Mucosa of descending colon (tissue), 3 donors: ENCODE measurements around the gene ACAA1. TPM values are rescaled to one million over a fixed set of nuclear protein-coding genes. Genes with fewer than 3 reads are reported as not detected.
A peak's percentile ranks its signal among the peaks of the same experiment; 100 is the strongest.

Experiments used
- ATAC-seq: fragments of 200-7000 bp; cut with Tn5 transposase; one replicate; pipeline ENCODE4 v1.9.1; 2020; ENCODE audit warnings: mild to moderate bottlenecking, moderate library complexity
- DNase-seq, 3 donors: peaks; one replicate each; pipeline ENCODE4 v3.0.0-alpha.2; 2020
- H3K36me3 ChIP-seq: fragments of 200-600 bp; one replicate; pipeline ENCODE4 v1.8.0; 2021; ENCODE audit warnings: low read depth, mild to moderate bottlenecking
- H3K4me1 ChIP-seq: fragments of 200-600 bp; one replicate; pipeline ENCODE4 v1.8.0; 2021; ENCODE audit warnings: low read depth, mild to moderate bottlenecking
- H3K4me3 ChIP-seq: fragments of 200-600 bp; one replicate; pipeline ENCODE4 v1.8.0; 2021; ENCODE audit warnings: mild to moderate bottlenecking
- H3K9me3 ChIP-seq: fragments of 200-600 bp; one replicate; pipeline ENCODE4 v1.8.0; 2021; ENCODE audit warnings: mild to moderate bottlenecking
- intact Hi-C, 2 donors: fragments of 100-400 bp; cut with DNase I in 1 of 2; cut with micrococcal nuclease in 1 of 2; formaldehyde crosslinking; loops; one replicate each; pipeline versions ENCODE4 v1.11.0 to v1.11.1; 2022; cut with DNase I, micrococcal nuclease
- total RNA-seq, 3 donors: library from RNA; stranded (reverse); fragmentation: NEBNext Ultra II Directional in 2 of 3; extraction: Animal tissue kit (Norgen Biotek cat#: 25700) in 2 of 3; gene quantifications; one replicate each; pipeline versions ENCODE4 v1.2.1 to v1.2.4, GENCODE V29; 2021 to 2023
- TF ChIP-seq, protein P1 (sequence below): fragments of 200-600 bp; IDR thresholded peaks from one replicate; pipeline ENCODE4 v1.8.0; 2022; ENCODE audit warnings: antibody characterized with exemption, mild to moderate bottlenecking
- donor health status: DM: no; HTN: no; CAD: no; lungs with moderate emphysema.
- donor health status: DM: no; HTN: no; CAD: no.
- donor health status: DM: no; HTN: yes; CAD: no.

Gene ACAA1
- total RNA-seq, 3 donors from 2014 or later: 102 to 201 (median 138) TPM

DNA sequence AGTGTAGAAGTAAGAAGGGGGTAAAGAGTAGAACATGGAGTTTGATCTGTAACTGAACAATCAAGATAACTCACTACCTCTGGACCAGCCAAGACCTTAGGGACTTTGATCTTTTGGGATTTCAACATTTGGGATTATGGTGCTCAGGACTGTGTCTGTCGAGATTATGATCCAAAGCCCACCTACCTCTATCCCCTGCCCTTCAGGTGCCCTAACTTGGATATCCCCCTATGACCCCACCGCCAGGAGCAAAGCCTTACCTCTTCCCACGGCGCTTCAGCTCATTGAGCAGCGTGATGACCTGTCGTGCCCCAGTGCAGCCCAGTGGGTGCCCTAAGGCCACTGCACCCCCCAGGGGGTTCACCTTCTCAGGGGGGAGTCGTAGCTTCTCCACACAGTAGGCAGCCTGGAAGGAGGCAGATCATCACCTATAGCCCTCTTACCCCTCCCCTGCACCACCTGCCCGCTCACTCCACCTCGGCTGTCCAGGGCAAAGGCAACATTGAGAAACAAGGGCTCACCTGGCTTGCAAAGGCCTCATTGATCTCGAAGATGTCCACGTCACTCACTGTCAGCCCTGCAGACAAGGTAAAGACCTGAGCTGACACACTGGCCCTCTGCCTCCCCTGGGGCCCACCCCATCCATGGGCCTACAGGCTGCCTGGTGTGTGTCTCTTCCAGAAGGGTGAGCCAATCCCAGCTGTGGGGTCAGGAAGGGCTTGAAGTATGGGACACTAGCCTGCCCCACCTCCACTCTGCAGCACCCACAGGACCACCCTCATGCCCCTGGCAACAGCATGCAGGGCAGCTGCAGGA is 11.4 kb downstream of the ACAA1 start:
- peaks cover 3% of the 10 kb centered on the region for H3K36me3 ChIP-seq
- peaks cover 3% of the 10 kb centered on the region for H3K4me1 ChIP-seq
- intact Hi-C loops: no loop called here
- ATAC-seq: no peak
- H3K9me3 ChIP-seq: no peaks in the 10 kb centered on the region
- no peak overlapping the region for H3K4me3 ChIP-seq
- DNase-seq: no peak
- TF ChIP-seq, protein P1, sequence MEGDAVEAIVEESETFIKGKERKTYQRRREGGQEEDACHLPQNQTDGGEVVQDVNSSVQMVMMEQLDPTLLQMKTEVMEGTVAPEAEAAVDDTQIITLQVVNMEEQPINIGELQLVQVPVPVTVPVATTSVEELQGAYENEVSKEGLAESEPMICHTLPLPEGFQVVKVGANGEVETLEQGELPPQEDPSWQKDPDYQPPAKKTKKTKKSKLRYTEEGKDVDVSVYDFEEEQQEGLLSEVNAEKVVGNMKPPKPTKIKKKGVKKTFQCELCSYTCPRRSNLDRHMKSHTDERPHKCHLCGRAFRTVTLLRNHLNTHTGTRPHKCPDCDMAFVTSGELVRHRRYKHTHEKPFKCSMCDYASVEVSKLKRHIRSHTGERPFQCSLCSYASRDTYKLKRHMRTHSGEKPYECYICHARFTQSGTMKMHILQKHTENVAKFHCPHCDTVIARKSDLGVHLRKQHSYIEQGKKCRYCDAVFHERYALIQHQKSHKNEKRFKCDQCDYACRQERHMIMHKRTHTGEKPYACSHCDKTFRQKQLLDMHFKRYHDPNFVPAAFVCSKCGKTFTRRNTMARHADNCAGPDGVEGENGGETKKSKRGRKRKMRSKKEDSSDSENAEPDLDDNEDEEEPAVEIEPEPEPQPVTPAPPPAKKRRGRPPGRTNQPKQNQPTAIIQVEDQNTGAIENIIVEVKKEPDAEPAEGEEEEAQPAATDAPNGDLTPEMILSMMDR: no peak

DNA sequence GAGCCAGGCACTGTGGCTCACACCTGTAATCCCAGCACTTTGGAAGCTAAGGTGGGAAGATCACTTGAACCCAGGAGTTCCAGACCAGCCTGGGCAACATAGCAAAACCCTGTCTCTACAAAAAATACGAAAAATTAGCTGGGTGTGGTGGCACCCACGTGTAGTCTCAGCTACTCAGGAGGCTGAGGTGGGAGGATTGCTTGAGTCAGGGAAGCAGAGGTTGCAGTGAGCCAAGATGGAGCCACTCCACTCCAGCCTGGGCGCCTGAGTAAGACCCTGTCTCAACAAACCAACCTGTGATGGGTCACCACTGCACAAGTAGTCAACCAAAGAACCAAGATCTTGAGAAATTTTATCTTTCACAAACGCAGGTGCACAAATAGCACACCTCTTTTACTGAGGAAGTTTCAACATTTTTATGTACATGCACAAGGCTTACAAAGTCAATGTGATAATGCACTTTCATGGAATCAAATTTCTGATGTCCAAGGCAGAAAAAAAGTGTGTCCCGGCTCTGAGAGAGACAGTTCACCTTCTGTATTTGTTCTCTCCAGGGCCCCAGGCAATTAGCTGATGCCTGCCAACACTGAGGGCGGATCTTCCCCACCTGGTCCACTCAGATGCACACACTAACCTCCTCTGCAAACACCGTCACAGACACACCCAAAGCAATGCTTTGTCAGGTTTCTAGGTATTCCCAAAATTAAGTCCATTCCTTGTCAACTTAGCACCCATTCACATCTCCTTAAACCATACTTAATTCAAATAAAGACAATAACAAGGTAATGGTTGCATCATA is 12.4 kb downstream of the ACAA1 start:
- Histone ChIP-seq H3K9me3 (no peaks in the 10 kb centered on the region), H3K4me1 (no peaks in the 10 kb centered on the region), H3K4me3 (no peak overlapping the region), H3K36me3 (peaks cover 3% of the 10 kb centered on the region)
- ATAC-seq: peak; percentile 20
- TF ChIP-seq, protein P1: no peak
- intact Hi-C loops: no loop called here
- DNase-seq: peak in 1 of 3 donors; percentile 11

DNA sequence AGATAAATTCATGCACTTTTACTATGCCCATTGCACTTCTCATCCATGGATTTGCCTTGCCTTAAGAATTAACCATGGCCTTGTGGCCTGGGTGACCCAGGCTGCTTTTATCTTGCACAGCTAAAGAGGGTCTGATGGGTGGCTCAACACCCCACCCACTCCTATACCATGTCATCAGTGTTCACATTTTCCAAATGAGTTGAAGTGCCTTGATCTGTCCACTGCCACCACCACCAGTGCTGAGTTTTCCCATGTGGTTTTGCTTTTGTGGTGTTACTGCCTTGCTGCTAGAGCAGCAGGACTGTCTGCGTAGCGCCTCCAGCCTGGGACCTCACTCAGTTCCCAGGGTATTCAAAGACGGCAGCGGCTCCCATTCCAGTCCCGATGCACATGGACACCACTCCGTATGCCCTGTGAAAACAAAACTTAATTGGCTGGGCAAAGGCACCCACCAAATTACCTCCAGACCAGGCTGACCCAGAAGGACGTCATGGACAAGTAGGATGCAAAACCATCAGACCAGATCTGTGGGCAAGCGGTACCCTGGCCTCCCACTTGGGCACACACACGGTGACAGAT is 14.1 kb downstream of the ACAA1 start:
- H3K4me3 ChIP-seq: no peak overlapping the region
- DNase-seq (no peak), ATAC-seq (no peak)
- intact Hi-C loops: no loop called here
- no peaks in the 10 kb centered on the region for H3K9me3 ChIP-seq
- TF ChIP-seq, protein P1: no peak
- peaks cover 3% of the 10 kb centered on the region for H3K36me3 ChIP-seq
- no peaks in the 10 kb centered on the region for H3K4me1 ChIP-seq

DNA sequence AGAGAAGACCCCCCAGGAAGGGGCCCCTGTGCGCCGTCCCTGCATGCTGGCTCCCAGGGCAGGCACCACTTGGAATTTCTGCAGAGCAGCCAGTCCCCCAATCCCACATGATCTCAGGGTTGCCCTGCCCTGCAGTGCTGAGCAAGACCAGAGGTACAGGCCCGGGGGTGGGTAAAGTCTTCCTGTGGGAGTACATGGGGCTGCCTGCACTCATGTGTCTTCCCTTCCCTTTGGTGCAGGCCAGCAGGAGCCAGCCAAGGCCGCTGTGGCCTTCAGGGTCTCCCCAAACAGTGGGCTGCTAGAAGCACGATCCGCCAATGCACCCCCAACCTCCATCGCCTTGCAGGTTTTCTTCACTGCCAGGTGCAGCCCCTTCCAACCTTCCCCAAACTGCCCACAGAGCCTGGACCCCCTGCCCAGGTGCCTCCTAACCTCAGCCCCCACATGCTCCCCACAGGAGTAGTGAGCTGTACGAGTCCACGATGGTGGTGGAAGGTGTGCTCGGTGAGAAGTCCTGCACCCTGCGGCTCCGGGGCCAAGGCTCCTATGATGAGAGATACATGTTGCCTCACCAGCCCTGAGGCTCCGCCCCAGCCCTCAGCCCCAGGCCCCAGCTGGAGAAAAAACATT is 15.0 kb downstream of the ACAA1 start:
- DNase-seq (peak in 2 of 3 donors; percentile 19 to 22), ATAC-seq (no peak)
- H3K4me3 ChIP-seq: no peak overlapping the region
- no peaks in the 10 kb centered on the region for H3K9me3 ChIP-seq
- TF ChIP-seq, protein P1: no peak
- H3K36me3 ChIP-seq: no peaks in the 10 kb centered on the region
- H3K4me1 ChIP-seq: no peaks in the 10 kb centered on the region
- intact Hi-C loops: no loop called here

DNA sequence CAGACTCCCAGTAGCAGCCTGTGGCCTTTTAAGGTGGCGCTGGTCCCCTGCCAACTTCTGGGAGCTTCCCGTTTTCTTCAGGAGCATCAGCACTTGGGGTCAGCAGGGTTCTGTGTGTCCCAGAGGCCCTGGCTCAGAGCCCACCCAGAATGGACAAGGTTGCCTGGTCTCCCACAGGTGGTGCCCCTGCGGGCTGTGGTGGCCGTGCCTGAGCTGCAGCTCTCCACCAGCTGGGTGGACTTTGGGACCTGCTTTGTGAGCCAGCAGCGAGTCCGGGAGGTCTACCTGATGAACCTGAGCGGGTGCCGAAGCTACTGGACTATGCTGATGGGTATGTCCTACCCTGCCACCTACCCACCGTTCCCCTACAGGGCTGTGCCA is 15.5 kb downstream of the ACAA1 start:
- Histone ChIP-seq H3K9me3 (no peaks in the 10 kb centered on the region), H3K4me1 (no peaks in the 10 kb centered on the region), H3K4me3 (no peak overlapping the region), H3K36me3 (no peaks in the 10 kb centered on the region)
- DNase-seq (peak in 2 of 3 donors; percentile 22 to 41), ATAC-seq (no peak)
- intact Hi-C loops: no loop called here
- TF ChIP-seq, protein P1: no peak
